Urinary bladder (tissue), 4 donors: ENCODE measurements around the gene MAJIN. TPM values are rescaled to one million over a fixed set of nuclear protein-coding genes. Genes with fewer than 3 reads are reported as not detected.
"Not testable (repeated sequence)": the region's sequence is repeated elsewhere in the genome, so short reads cannot be mapped to it uniquely, and the experiment has no call there.

ENCODE experiments used
- DNase-seq: peaks from one replicate; pipeline ENCODE4 v3.0.0-alpha.2; 2015; ENCODE audit errors: extremely low spot score
- H3K27ac ChIP-seq: one replicate; pipeline ENCODE4 v1.5.1; 2013; ENCODE audit warnings: low read depth, mild to moderate bottlenecking, moderate library complexity
- H3K36me3 ChIP-seq: one replicate; pipeline ENCODE4 v1.6.1; 2013; ENCODE audit warnings: mild to moderate bottlenecking, moderate library complexity; ENCODE audit not compliant: insufficient read depth
- H3K4me1 ChIP-seq: one replicate; pipeline ENCODE4 v1.6.1; 2013; ENCODE audit warnings: mild to moderate bottlenecking, moderate library complexity; ENCODE audit not compliant: insufficient read depth
- H3K4me3 ChIP-seq: one replicate; pipeline ENCODE4 v1.5.1; 2013; ENCODE audit warnings: low read depth, low read length
- WGBS: extraction: QIAGEN DNeasy Blood & Tissue Kit; methylation state at CpG from one replicate; pipeline ENCODE4 v1.1.7; 2013; 5-methylcytosine and 5-hydroxymethylcytosine counted together
- polyA plus RNA-seq: library from polyadenylated mRNA; stranded (reverse); fragments of 200-250 nt; gene quantifications from one replicate; pipeline ENCODE4 v1.2.3, GENCODE V29; 2013
- total RNA-seq: library from RNA; depleted of rRNA; stranded (reverse); fragments of >200 nt; gene quantifications from one replicate; pipeline ENCODE4 v1.2.3, GENCODE V29; 2014
- donor health status: healthy with polysubstance abuse.
- donor health status: healthy.

Gene MAJIN, protein sequence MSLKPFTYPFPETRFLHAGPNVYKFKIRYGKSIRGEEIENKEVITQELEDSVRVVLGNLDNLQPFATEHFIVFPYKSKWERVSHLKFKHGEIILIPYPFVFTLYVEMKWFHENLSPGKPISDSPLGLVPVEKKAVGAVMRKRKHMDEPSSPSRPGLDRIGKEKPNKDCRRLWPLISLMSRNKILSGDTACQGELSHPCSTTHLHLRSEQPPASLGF
- total RNA-seq (not detected), polyA plus RNA-seq (not detected)

DNA sequence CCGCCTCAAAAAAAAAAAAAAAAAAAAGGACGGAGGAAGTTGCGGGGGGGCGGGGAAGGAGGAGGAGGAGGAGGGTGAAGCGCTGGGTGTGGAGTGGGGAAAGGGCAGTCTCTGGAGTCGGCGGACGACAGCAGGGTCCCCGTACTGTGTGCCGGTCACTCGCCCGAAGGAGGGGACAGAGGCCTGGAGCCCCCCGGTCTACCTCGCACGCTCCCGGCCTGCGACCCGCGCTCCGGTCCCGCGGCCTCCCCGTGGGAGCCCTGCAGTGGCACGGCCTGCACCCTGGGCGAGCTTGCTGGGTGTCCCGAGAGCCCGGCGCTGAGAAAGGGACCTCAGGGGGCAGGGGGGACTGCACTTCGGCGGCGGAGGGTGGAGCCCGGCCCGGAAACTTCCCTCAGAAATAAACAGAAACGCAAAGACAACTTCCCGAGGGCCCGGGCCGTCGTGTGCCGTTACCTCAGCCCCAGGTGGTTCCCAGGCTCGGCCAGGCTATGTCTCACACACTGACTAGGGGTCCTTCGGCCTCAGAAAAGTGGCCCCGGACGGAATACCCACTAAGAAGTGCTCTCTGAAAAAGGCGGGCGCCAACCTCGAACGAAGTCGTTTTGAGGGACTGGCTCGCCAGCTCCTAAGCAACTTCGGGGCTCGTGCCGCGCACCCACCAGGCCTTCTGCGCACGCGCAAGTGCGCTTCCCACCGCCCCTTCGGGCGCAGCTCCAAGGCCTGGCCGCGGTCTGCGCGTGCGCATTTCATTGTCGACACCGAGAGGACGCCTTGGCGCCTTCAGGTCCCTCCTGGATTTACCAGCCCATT lies at the start of gene MAJIN:
Gene MAJIN, minus strand, starts transcription at position 688 of the 813 bp plus-strand sequence. CDS start 12,703 bp downstream, outside the sequence.
- H3K4me3 ChIP-seq, result peak within 1 kb of the TSS; percentile 4
- peaks cover 2% of the 10 kb centered on the region for H3K4me1 ChIP-seq
- peak; percentile 29 for DNase-seq
- H3K36me3 ChIP-seq, result no peaks in the 10 kb centered on the region
- H3K27ac ChIP-seq, result peak within 1 kb of the TSS; percentile 54
- WGBS, result 17% methylated on average over 68 of the region's 69 CpGs

DNA sequence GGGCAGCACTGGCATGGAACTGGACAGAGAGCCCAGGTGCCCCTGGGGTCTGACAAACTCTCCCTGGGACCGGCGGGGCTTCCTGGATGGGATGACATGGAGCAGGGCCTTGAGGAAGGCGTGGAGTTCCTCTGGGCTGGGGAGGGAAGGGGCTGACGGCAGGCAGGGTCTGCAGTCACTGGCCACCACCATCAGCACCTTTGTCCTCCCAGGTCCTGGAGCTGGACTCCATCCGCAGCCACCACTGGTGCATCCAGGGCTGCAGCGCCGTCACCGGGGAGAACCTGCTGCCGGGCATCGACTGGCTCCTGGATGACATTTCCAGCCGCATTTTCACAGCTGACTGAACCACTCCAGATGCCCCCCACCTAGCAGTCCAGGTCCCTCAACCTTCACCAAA lies 49.6 kb upstream of the MAJIN start:
- no peak overlapping the region for H3K27ac ChIP-seq
- peaks cover 3% of the 10 kb centered on the region for H3K36me3 ChIP-seq
- no peak overlapping the region for H3K4me3 ChIP-seq
- no peak for DNase-seq
- no peaks in the 10 kb centered on the region for H3K4me1 ChIP-seq
- 93% methylated on average over 11 of the region's 11 CpGs for WGBS

DNA sequence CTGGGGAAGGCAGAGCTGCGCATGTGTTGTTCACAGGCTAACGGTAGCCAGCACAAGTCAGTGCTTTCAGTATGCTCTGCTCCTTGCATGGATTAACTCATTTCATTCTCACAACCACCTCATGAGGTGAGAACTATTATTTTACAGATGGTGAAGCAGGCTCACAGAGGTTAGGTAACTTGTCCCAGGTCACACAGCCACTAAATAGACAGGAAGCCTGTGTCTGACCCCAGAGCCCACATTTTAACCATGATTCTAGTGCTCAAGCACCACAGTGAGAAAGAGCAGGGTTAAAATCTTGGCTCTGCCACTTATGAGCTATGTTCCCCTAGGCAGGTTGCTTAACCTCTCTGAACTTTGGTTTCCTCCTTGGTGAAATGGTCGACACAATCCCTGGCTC lies 49.1 kb upstream of the MAJIN start:
- Histone ChIP-seq H3K4me3 (no peak overlapping the region), H3K4me1 (no peaks in the 10 kb centered on the region), H3K36me3 (peaks cover 3% of the 10 kb centered on the region), H3K27ac (no peak overlapping the region)
- DNase-seq, result no peak
- 83% methylated on average over 3 of the region's 3 CpGs for WGBS

DNA sequence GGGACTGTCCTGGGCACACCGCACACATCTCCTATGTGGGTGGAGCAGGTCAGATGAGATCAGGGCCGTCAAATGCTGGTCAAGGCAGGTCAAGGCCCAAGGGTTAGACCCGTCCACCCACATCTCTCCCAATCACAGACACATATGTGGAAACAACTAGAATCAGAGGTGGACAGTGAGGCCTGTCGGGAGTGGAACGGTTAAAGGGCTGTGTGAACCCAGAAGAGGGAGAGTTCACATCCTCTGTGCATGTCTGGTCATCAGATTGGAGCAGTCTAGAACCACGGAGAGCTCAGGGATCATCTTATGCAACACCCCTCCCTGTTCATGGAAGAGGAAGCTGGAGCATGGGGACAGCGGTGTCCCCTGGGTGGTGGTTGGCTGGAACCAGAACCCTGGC lies 47.9 kb upstream of the MAJIN start:
- WGBS, result 84% methylated on average over 7 of the region's 7 CpGs
- H3K4me1 ChIP-seq, result no peaks in the 10 kb centered on the region
- no peak overlapping the region for H3K27ac ChIP-seq
- no peak for DNase-seq
- no peak overlapping the region for H3K4me3 ChIP-seq
- H3K36me3 ChIP-seq, result peaks cover 3% of the 10 kb centered on the region

DNA sequence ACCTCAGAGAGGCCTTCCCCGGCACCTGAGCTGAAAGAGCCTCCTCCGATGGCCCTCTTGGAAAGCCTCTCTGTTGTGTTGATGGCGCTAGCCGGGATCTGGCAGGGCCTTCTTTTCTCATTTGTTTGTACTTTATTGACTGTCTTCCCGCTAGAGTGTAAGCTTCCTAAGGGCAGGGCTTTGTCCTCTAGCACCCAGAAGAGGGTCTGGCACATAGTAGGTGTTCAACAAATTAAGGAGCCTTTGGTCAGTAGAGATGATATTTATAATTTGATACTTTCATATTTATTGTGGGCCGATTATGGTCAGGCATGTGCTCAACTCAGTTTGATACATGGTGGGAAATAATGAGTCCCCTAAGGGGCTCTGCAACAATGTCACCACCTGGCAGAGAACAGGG lies 46.0 kb upstream of the MAJIN start:
- no peak for DNase-seq
- Histone ChIP-seq H3K36me3 (peaks cover 3% of the 10 kb centered on the region), H3K4me1 (no peaks in the 10 kb centered on the region), H3K27ac (no peak overlapping the region), H3K4me3 (no peak overlapping the region)
- WGBS, result 97% methylated on average over 6 of the region's 6 CpGs

DNA sequence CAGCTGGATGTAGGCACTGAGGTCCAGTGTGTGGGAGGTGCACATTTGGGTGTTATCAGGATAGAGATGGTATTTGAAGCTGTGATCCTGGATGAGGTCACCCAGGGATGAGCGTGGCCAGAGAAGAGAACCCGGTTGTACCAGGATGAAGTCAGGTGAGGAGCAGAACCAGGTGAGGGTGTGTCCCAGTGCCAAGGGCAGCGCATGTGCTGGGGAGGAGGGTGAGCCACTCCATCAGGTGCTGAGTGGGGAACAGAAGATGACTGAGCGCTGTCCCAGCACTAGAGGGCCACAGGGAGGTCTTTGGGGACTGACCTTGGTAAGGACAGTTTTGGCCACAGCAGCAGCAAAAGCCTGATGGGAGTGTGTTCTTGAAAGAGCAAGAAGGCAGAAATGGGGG lies 44.8 kb upstream of the MAJIN start:
- H3K4me1 ChIP-seq, result no peaks in the 10 kb centered on the region
- DNase-seq, result no peak
- 92% methylated on average over 4 of the region's 4 CpGs for WGBS
- H3K4me3 ChIP-seq, result no peak overlapping the region
- no peak overlapping the region for H3K27ac ChIP-seq
- peaks cover 1% of the 10 kb centered on the region for H3K36me3 ChIP-seq

DNA sequence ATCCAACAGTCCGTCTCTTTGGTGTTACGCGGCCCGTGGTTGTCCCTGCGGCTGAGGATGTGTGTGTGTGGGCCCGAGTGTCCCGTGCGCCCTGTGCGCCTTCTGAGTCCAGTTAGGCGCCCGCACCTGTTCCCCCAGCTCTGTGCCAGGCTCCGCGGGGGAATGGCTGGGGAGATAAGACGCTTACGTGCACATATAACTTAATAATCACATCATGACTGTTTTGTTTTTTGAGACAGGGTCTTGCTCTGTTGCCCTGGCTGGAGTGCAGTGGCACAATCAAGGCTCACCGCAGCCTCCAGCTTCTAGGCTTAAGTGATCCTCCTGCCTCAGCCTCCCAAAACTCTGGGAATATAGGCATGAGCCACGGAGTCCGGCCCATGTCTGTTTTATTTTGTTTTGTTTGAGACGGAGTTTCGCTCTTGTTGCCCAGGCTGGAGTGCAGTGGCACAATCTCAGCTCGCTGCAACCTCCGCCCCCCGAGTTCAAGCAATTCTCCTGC lies 42.9 kb upstream of the MAJIN start:
- no peak for DNase-seq
- H3K27ac ChIP-seq, result peak overlapping the region; percentile 93
- 30% methylated on average over 23 of the region's 23 CpGs for WGBS

DNA sequence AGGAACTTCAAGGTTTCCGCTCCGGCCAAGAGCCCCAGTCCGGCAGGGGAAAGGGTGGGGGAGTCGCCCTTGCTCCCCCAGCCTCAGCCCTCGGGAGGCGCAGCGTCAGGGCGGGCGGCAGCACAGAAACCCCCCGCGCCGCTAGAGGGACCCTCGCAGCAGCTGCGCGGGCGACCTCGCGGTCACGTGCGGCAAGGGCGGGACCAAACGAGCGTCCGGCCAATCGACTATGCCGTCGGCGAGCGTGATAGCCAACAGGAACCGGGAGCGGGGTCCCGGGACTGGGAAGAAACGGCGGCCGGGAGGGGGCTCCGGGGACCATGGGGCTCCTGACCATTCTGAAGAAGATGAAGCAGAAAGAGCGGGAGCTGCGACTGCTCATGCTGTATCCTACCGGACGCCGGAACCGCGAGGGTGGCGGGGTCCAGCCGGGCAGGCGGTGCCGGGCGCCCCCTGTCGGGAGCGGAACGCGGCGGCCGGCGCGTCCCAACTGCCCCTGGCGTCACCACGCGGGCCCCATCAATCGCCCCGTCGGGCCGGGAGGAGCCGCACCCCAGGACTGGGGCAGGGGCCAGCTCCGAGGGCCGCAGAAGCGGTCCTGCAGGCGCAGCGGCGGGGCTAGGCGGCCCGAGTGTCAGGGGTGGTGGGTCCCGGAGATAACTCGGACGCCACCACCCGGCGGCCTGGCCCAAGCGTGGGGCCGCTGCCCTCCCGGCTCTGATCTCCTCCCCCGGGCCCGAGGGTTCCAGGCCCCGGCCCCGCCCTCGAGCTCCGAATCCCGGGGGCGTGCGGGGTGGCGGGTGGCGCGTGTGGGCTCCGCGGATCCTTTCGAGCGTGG lies 42.2 kb upstream of the MAJIN start, which contains the start of gene ARL2:
Gene ARL2, plus strand, starts transcription at position 273 of the 838 bp plus-strand sequence. Its CDS starts 48 bp downstream, at position 321.
- H3K27ac ChIP-seq, result peak within 1 kb of the TSS; percentile 93
- H3K4me3 ChIP-seq, result peak within 1 kb of the TSS; percentile 79
- no peaks in the 10 kb centered on the region for H3K36me3 ChIP-seq
- under 1% methylated on average over 96 of the region's 96 CpGs for WGBS
- no peaks in the 10 kb centered on the region for H3K4me1 ChIP-seq
- DNase-seq, result peak; percentile 75

More for the DNA sequence above, 42.9 kb upstream of the MAJIN start:
- H3K36me3 ChIP-seq, result no peaks in the 10 kb centered on the region
- H3K4me1 ChIP-seq, result no peaks in the 10 kb centered on the region
- peak overlapping the region; percentile 79 for H3K4me3 ChIP-seq

DNA sequence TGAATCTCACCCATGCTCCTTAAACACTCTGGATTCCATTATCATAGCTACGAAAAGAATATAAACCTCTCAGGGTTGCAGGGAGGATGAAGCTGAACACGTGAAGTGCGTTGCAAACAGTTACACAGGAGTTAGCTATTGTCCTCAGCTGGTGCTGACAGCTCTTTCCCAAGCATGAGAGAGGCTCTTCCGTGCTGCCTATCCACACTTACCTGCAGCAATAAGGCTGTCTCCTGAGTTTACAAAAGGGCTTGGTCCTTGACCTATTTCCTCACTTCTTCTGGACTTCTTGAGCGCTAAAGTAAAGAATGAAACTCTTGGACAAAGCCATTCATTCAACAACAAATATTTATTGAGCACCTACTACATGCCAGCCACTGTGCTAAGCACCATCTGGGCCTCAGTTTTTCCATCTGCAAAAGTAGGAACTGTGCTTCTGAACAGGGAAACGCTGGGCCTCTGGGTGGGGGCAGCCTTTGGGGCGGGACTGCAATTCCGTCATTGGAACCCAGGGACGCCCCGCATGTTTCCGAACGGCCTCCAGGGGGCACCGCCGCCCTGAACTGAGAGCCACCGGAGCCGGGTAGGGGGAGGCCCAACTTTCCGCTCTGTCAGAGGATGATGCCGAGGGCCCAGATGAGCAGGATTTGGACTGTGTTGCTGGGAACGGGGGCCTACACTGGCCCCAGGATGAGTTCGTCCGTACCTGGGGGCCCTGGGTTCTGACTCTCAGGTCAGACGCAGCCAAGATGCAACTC lies 41.4 kb upstream of the MAJIN start:
- Histone ChIP-seq H3K27ac (peak overlapping the region; percentile 93), H3K4me3 (peak overlapping the region; percentile 79), H3K4me1 (no peaks in the 10 kb centered on the region), H3K36me3 (no peaks in the 10 kb centered on the region)
- 10% methylated on average over 22 of the region's 22 CpGs for WGBS
- DNase-seq, result peak; percentile 79

DNA sequence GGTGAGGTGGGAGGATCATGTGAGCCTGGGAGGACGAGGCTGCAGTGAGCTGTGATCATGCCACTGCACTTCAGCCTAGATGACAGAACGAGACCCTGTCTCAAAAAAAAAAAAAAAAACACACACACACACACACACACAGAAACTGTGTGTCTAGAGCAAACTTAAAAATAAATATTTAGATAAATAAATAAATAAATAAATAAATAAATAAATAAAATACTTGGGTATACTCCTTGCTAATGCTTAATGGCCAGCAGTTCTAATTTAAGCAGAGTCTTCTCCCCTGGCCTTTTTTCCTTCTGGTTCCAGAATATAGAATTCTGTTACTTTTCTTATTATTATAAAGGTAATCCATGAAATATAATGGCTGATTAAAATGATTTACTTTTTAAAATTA lies 37.0 kb upstream of the MAJIN start:
- H3K36me3 ChIP-seq, result no peaks in the 10 kb centered on the region
- H3K4me1 ChIP-seq, result no peaks in the 10 kb centered on the region
- DNase-seq, result no peak
- WGBS, result 83% methylated on average over 2 of the region's 2 CpGs
- no peak overlapping the region for H3K4me3 ChIP-seq
- no peak overlapping the region for H3K27ac ChIP-seq

DNA sequence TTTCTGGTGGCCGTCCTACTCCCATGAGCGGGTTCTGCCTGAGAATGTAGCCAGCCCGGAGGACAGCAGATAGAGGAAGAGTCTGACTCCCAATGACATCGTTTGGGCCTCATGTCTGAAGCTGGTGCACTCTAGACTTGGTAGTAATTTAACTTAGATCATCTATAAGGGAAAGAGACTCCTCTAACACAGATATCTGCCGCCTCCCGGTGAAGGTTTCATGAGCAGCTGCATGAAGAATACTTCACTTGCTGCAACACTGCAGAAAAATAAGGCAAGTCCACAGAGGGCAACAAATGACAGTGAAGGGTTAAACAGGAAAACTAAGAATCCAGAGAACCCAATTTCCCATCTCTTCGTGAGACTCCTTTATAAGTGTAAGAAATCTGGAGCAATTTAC lies 36.1 kb upstream of the MAJIN start:
- 74% methylated on average over 7 of the region's 7 CpGs for whole genome bisulfite sequencing
- Histone ChIP-seq H3K36me3 (no peaks in the 10 kb centered on the region), H3K4me1 (no peaks in the 10 kb centered on the region), H3K4me3 (no peak overlapping the region), H3K27ac (no peak overlapping the region)
- no peak for DNase-seq

DNA sequence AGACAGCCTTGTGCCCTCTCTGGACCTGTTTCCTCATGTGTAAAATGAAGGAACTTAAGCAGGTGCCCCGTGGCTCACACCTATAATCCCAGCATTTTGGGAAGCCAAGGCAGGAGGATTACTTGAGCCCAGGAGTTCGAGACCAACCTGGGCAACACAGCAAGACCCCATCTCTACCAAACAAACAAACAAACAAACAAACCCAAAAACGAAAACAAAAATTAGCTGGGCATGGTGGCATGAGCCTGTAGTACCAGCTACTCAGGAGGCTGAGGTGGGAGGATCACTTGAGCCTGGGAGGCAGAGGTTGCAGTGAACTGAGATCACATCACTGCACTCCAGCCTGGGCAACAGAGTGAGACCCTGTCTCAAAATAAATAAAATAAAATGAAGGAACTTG lies 32.1 kb upstream of the MAJIN start:
- not testable (repeated sequence) for H3K36me3 ChIP-seq, H3K4me3 ChIP-seq, H3K4me1 ChIP-seq, H3K27ac ChIP-seq, DNase-seq
- WGBS, result 56% methylated on average over 3 of the region's 3 CpGs

DNA sequence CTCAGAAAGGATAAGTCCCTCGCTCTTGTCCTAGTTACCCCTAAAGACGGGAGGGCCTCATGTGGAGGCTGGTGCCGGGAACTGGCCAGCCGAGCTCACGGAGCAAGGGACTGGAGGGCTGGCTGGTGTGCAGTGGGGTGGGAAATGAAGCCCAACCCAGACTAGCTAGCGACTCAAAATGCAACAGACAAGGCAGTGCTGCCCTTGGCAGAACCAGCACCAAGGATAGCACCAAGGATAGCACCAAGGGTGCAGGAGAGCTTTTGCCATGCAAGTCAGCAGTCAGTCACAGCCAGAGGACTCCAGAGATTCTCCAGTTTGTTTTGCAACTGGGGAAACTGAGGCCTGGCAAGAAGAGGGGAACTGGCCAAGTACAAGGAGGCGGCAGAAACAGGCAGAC lies 31.4 kb upstream of the MAJIN start:
- 60% methylated on average over 7 of the region's 7 CpGs for WGBS

More for the DNA sequence above, 31.4 kb upstream of the MAJIN start:
- Histone ChIP-seq H3K4me1 (no peaks in the 10 kb centered on the region), H3K27ac (no peak overlapping the region), H3K36me3 (no peaks in the 10 kb centered on the region), H3K4me3 (no peak overlapping the region)
- DNase-seq, result no peak
